IMR-90 (cell line): ENCODE data around the gene CD28. TPM values are rescaled to one million over a fixed set of nuclear protein-coding genes. Genes with fewer than 3 reads are reported as not detected.

Experiments used
- ATAC-seq: fragments of 200-7000 bp; cut with Tn5 transposase; 2 replicates; pipeline ENCODE4 v1.9.1; 2020; ENCODE audit warnings: low read depth, mild to moderate bottlenecking, moderate library complexity
- BruUV-seq: library from RNA; stranded (reverse); fragments of 400-500 nt; replicated peaks from 2 replicates; lab custom pipeline; 2021; lab: Mats Ljungman, UMichigan
- CTCF ChIA-PET: fragments of 300-600 bp; formaldehyde crosslinking; extraction: SDS; loops from one replicate; lab custom pipeline; 2021; ENCODE audit warnings: antibody characterized with exemption; lab: Yijun Ruan, JAX
- POLR2A ChIA-PET: fragments of 300-600 bp; sonication (Branson Sonifier 250); formaldehyde crosslinking; loops from one replicate; lab custom pipeline; 2022; ENCODE audit warnings: antibody characterized with exemption; ENCODE audit not compliant: unreplicated experiment; lab: Charles Lee
- DNase-seq: peaks from one replicate; pipeline ENCODE4 v3.0.0; 2013
- H2AFZ ChIP-seq: replicated peaks from 2 replicates; pipeline ENCODE3; 2013; ENCODE audit warnings: low read length, mild to moderate bottlenecking; ENCODE audit not compliant: poor library complexity
- H2AK5ac ChIP-seq: 2 replicates; pipeline ENCODE4 v1.6.1; 2013; ENCODE audit warnings: low read depth, low read length, inconsistent platforms
- H2AK9ac ChIP-seq: replicated peaks from 2 replicates; pipeline ENCODE3; 2013; ENCODE audit warnings: mild to moderate bottlenecking, low read depth, low read length, moderate library complexity; ENCODE audit not compliant: poor library complexity
- H2BK120ac ChIP-seq: 2 replicates; pipeline ENCODE4 v1.6.1; 2013; ENCODE audit warnings: low read depth, low read length, inconsistent platforms
- H2BK15ac ChIP-seq: 3 replicates; pipeline ENCODE4 v1.6.1; 2013; ENCODE audit warnings: low read depth, low read length, inconsistent platforms
- H2BK20ac ChIP-seq: 2 replicates; pipeline ENCODE4 v1.6.1; 2013; ENCODE audit warnings: low read depth, mild to moderate bottlenecking, inconsistent platforms, low read length, moderate library complexity
- H2BK5ac ChIP-seq: 2 replicates; pipeline ENCODE4 v1.6.1; 2013; ENCODE audit warnings: mild to moderate bottlenecking, low read depth, low read length, inconsistent platforms; ENCODE audit not compliant: poor library complexity, severe bottlenecking
- H3K14ac ChIP-seq: replicated peaks from 2 replicates; pipeline ENCODE4 v1.6.1; 2013; ENCODE audit warnings: low read depth, low read length, inconsistent platforms
- H3K18ac ChIP-seq: 2 replicates; pipeline ENCODE4 v1.6.1; 2013; ENCODE audit warnings: low read depth, low read length, control low read depth
- H3K23ac ChIP-seq: 2 replicates; pipeline ENCODE4 v1.6.1; 2013; ENCODE audit warnings: low read depth, low read length, inconsistent platforms
- H3K27ac ChIP-seq: 2 replicates; pipeline ENCODE4 v1.5.1; 2013; ENCODE audit warnings: mild to moderate bottlenecking, control low read depth, low read length; ENCODE audit not compliant: insufficient read depth
- H3K27me3 ChIP-seq: 2 replicates; pipeline ENCODE4 v1.6.1; 2013; ENCODE audit warnings: low read length; ENCODE audit not compliant: control insufficient read depth, insufficient read depth
- H3K36me3 ChIP-seq: 2 replicates; pipeline ENCODE4 v1.6.1; 2013; ENCODE audit warnings: low read length, mixed read lengths; ENCODE audit not compliant: control insufficient read depth, insufficient read depth
- H3K4ac ChIP-seq: 2 replicates; pipeline ENCODE4 v1.6.1; 2013; ENCODE audit warnings: low read depth, low read length, inconsistent platforms
- H3K4me1 ChIP-seq: 2 replicates; pipeline ENCODE4 v1.6.1; 2013; ENCODE audit warnings: low read length, mixed read lengths; ENCODE audit not compliant: control insufficient read depth, insufficient read depth
- H3K4me2 ChIP-seq: 2 replicates; pipeline ENCODE4 v1.6.1; 2013; ENCODE audit warnings: low read depth, mild to moderate bottlenecking, control low read depth, low read length, moderate library complexity
- H3K4me3 ChIP-seq: 2 replicates; pipeline ENCODE4 v1.5.1; 2013; ENCODE audit warnings: low read depth, mild to moderate bottlenecking, control low read depth, low read length, moderate library complexity; ENCODE audit not compliant: insufficient read depth
- H3K56ac ChIP-seq: 2 replicates; pipeline ENCODE4 v1.6.1; 2013; ENCODE audit warnings: low read length, inconsistent platforms; ENCODE audit not compliant: insufficient read depth; ENCODE audit errors: extremely low read depth
- H3K79me1 ChIP-seq, 2 experiments: 2 replicates each; pipeline ENCODE4 v1.6.1; 2013; ENCODE audit warnings: low read length in 2 of 2, inconsistent platforms in 1 of 2, low read depth in 1 of 2
- H3K9ac ChIP-seq: 2 replicates; pipeline ENCODE4 v1.6.1; 2013; ENCODE audit warnings: low read depth, low read length, control low read depth
- H3K9me1 ChIP-seq: 2 replicates; pipeline ENCODE4 v1.6.1; 2013; ENCODE audit warnings: low read length, inconsistent platforms; ENCODE audit not compliant: insufficient read depth
- H3K9me3 ChIP-seq: 2 replicates; pipeline ENCODE4 v1.6.1; 2013; ENCODE audit warnings: low read length; ENCODE audit not compliant: control insufficient read depth, insufficient read depth
- H4K20me1 ChIP-seq: 2 replicates; pipeline ENCODE4 v1.6.1; 2013; ENCODE audit warnings: low read length, inconsistent platforms; ENCODE audit not compliant: insufficient read depth
- H4K5ac ChIP-seq: 2 replicates; pipeline ENCODE4 v1.6.1; 2013; ENCODE audit warnings: mild to moderate bottlenecking, low read depth, low read length, control low read depth
- H4K8ac ChIP-seq, 2 experiments: 2 replicates each; pipeline ENCODE4 v1.6.1; 2013; ENCODE audit warnings: low read depth in 2 of 2, low read length in 2 of 2, control low read depth in 1 of 2, inconsistent platforms in 1 of 2
- H4K91ac ChIP-seq: 2 replicates; pipeline ENCODE4 v1.6.1; 2013; ENCODE audit warnings: low read depth, low read length, inconsistent platforms; ENCODE audit not compliant: insufficient read depth
- BHLHE40 ChIP-seq: fragments of 150-350 bp; IDR thresholded peaks from 2 replicates; pipeline ENCODE4 v1.6.1; 2016; ENCODE audit warnings: mild to moderate bottlenecking, low read depth, low read length
- CHD1 ChIP-seq: IDR thresholded peaks from 2 replicates; pipeline ENCODE4 v1.6.1; 2012; ENCODE audit warnings: low read depth, low read length, improper control_type of control experiment
- FOS ChIP-seq: fragments of 150-350 bp; IDR thresholded peaks from 2 replicates; pipeline ENCODE4 v1.6.1; 2016; ENCODE audit warnings: low read depth, low read length
- MAFK ChIP-seq: IDR thresholded peaks from 2 replicates; pipeline ENCODE4 v1.6.1; 2012; ENCODE audit warnings: low read depth, low read length, improper control_type of control experiment
- NFE2L2 ChIP-seq: fragments of 150-350 bp; IDR thresholded peaks from 2 replicates; pipeline ENCODE4 v1.6.1; 2016; ENCODE audit warnings: low read depth, mild to moderate bottlenecking, low read length
- POLR2A ChIP-seq: IDR thresholded peaks from 2 replicates; pipeline ENCODE4 v1.6.1; 2012; ENCODE audit warnings: mild to moderate bottlenecking, low read depth, low read length
- RAD21 ChIP-seq: IDR thresholded peaks from 2 replicates; pipeline ENCODE4 v1.6.1; 2012; ENCODE audit warnings: low read length, improper control_type of control experiment
- RCOR1 ChIP-seq: IDR thresholded peaks from 2 replicates; pipeline ENCODE4 v1.6.1; 2012; ENCODE audit warnings: mild to moderate bottlenecking, low read length, improper control_type of control experiment; ENCODE audit not compliant: insufficient replicate concordance
- WGBS, 2 experiments: methylation state at CpG; one replicate each; pipeline versions ENCODE4 v1.1.5 to v1.1.7; 2013; ENCODE audit warnings: missing lambda C conversion rate in 2 of 2; ENCODE audit not compliant: insufficient read length in 1 of 2; ENCODE audit errors: extremely low coverage in 2 of 2; 5-methylcytosine and 5-hydroxymethylcytosine counted together
- dilution Hi-C: fragments of 300-500 bp; cut with HindIII; formaldehyde crosslinking; loops from one replicate; pipeline ENCODE4 v1.14.3; 2018; ENCODE audit warnings: low sequenced_read_pairs; ENCODE audit not compliant: unreplicated experiment
- in situ Hi-C: fragments of 300-500 bp; cut with MboI; formaldehyde crosslinking; loops from 3 replicates; pipeline ENCODE4 v1.14.3; 2019; ENCODE audit warnings: low sequenced_read_pairs, inconsistent platforms, mixed read lengths
- intact Hi-C: fragments of 100-400 bp; cut with micrococcal nuclease; formaldehyde crosslinking; loops from 2 replicates; pipeline ENCODE4 v1.10.0; 2022
- polyA plus RNA-seq, 3 experiments: library from polyadenylated mRNA; depleted of rRNA; stranded (reverse); fragments of >200 nt; gene quantifications; 2 replicates each; pipeline ENCODE4 v1.2.3, GENCODE V29; 2012; ENCODE audit warnings: low replicate concordance in 1 of 3
- total RNA-seq: library from RNA; depleted of rRNA; stranded (reverse); fragments of >200 nt; gene quantifications from 2 replicates; pipeline ENCODE4 v1.2.3, GENCODE V29; 2012
- TF ChIP-seq, protein P1 (sequence below): fragments of 150-350 bp; IDR thresholded peaks from 2 replicates; pipeline ENCODE4 v1.6.1; 2016; ENCODE audit warnings: low read depth, mild to moderate bottlenecking, low read length, moderate library complexity, borderline replicate concordance
- TF ChIP-seq, protein P2 (sequence below): conservative IDR thresholded peaks from 2 replicates; pipeline ENCODE4 v1.5.1; 2012; ENCODE audit warnings: mild to moderate bottlenecking, low read depth, low read length, improper control_type of control experiment
- TF ChIP-seq, protein P3 (sequence below): fragments of 150-350 bp; IDR thresholded peaks from 2 replicates; pipeline ENCODE4 v1.6.1; 2017; ENCODE audit warnings: mild to moderate bottlenecking, antibody characterized with exemption, low read length, low read depth

CD28 gene
- total and polyA plus RNA-seq, 2 of the 4 experiments (the other 2 are of a cell fraction): not detected

DNA sequence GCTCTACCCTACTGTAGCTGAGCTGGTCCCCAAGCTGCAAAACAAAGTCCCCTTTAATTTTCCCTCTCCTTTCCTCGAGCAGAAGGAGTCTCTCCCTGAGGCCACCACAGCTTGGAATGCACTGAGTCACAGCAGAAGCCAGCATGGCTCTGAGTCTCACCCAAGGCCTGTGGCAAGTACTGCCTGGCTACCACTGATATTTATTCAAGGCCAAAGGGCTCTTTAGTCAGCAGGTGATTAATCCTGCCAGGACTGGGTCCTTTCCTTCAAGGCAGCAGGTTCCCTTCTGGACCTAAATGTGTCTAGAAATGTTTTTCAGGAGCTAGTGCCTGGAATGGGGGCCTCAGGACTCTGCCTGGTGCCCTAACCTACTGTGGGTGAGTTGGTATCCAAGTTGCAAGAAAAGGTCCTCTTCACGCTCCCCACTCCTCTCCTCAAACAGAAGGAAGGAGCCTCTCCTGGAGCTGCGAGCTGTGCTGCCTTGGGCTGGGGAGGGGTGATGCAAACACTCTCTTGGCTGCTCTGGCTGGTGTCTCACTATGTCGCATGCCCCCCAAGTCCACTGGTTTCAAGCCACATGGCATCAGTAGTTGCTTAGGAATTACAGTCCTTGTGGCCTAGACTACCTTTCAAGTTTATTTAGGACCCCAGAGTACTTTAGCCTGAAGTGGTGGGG is 53.4 kb downstream of the CD28 start (continued):
- TF ChIP-seq, protein P1, sequence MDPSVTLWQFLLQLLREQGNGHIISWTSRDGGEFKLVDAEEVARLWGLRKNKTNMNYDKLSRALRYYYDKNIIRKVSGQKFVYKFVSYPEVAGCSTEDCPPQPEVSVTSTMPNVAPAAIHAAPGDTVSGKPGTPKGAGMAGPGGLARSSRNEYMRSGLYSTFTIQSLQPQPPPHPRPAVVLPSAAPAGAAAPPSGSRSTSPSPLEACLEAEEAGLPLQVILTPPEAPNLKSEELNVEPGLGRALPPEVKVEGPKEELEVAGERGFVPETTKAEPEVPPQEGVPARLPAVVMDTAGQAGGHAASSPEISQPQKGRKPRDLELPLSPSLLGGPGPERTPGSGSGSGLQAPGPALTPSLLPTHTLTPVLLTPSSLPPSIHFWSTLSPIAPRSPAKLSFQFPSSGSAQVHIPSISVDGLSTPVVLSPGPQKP: no peak

DNA sequence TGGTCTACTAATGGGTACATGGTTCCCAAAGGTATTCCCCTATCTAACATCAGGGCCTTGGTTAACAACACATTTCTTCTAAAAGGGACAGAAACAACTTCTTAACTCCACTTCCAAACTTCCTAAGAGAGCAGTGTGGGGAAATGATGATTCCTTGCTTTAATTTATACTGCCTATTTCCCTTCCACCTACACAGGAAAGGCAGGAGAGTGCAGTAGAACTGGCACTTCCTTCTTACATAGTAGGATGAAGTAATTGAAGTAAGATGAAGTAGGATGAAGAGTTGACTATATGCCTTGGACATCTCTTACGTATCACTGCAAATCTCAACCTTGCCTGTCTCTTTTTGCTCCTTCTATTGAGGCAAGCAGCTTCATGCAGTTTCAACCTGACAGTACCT is 54.7 kb downstream of the CD28 start:
- Histone ChIP-seq H3K9me3 (no peaks in the 10 kb centered on the region), H3K23ac (no peak overlapping the region), H2BK120ac (no peak overlapping the region), H3K9ac (no peak overlapping the region), H3K79me1 (no peaks in the 10 kb centered on the region), H3K4me2 (no peak overlapping the region), H2BK20ac (no peak overlapping the region), H3K36me3 (no peaks in the 10 kb centered on the region), H4K5ac (no peak overlapping the region), H2BK5ac (no peak overlapping the region), H2AK9ac (no peak overlapping the region), H3K4me3 (no peak overlapping the region), H3K4ac (no peak overlapping the region), H3K27ac (no peak overlapping the region), H4K8ac (no peak overlapping the region), H3K18ac (no peak overlapping the region), H4K20me1 (no peaks in the 10 kb centered on the region), H4K91ac (no peak overlapping the region), H3K9me1 (peaks cover 16% of the 10 kb centered on the region), H2BK15ac (peak overlapping the region; percentile 74; the same call in 2 of the 3 replicates), H2AFZ (no peak overlapping the region), H3K4me1 (peaks cover 12% of the 10 kb centered on the region), H3K27me3 (no peaks in the 10 kb centered on the region), H2AK5ac (no peak overlapping the region; the same call in 1 of the 2 replicates), H3K14ac (no peak overlapping the region), H3K56ac (no peak overlapping the region)
- in situ Hi-C loops: no loop called here
- dilution Hi-C loops: no loop called here
- no CpG with 5 or more reads among the region's 1 CpG for WGBS, 2 experiments
- DNase-seq: no peak
- ATAC-seq: no peak
- no TSS peak for BruUV-seq
- TF ChIP-seq BHLHE40 (no peak), RCOR1 (no peak), RAD21 (no peak), CHD1 (no peak), MAFK (no peak), NFE2L2 (no peak), POLR2A (no peak), FOS (no peak)
- TF ChIP-seq, protein P2, sequence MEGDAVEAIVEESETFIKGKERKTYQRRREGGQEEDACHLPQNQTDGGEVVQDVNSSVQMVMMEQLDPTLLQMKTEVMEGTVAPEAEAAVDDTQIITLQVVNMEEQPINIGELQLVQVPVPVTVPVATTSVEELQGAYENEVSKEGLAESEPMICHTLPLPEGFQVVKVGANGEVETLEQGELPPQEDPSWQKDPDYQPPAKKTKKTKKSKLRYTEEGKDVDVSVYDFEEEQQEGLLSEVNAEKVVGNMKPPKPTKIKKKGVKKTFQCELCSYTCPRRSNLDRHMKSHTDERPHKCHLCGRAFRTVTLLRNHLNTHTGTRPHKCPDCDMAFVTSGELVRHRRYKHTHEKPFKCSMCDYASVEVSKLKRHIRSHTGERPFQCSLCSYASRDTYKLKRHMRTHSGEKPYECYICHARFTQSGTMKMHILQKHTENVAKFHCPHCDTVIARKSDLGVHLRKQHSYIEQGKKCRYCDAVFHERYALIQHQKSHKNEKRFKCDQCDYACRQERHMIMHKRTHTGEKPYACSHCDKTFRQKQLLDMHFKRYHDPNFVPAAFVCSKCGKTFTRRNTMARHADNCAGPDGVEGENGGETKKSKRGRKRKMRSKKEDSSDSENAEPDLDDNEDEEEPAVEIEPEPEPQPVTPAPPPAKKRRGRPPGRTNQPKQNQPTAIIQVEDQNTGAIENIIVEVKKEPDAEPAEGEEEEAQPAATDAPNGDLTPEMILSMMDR: no peak
- TF ChIP-seq, protein P1: no peak
- TF ChIP-seq, protein P3, sequence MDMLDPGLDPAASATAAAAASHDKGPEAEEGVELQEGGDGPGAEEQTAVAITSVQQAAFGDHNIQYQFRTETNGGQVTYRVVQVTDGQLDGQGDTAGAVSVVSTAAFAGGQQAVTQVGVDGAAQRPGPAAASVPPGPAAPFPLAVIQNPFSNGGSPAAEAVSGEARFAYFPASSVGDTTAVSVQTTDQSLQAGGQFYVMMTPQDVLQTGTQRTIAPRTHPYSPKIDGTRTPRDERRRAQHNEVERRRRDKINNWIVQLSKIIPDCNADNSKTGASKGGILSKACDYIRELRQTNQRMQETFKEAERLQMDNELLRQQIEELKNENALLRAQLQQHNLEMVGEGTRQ: no peak
- intact Hi-C loops: no loop called here
- ChIA-PET CTCF (no interaction called here), POLR2A (no interaction called here)
